GM20000 (cell line): ENCODE results near the gene NEK2.
"Not testable (repeated sequence)": the region's sequence is repeated elsewhere in the genome, so short reads cannot be mapped to it uniquely, and the experiment has no call there.

ENCODE experiments used
- DNase-seq: peaks from one replicate; pipeline ENCODE4 v3.0.0; 2012; ENCODE audit warnings: low spot score
- TF ChIP-seq, protein P1 (sequence below): IDR thresholded peaks from 2 replicates; pipeline ENCODE4 v1.5.1; 2012; ENCODE audit warnings: mild to moderate bottlenecking, control low read depth; ENCODE audit errors: extremely low read depth, missing control alignments

The NEK2 gene

DNA sequence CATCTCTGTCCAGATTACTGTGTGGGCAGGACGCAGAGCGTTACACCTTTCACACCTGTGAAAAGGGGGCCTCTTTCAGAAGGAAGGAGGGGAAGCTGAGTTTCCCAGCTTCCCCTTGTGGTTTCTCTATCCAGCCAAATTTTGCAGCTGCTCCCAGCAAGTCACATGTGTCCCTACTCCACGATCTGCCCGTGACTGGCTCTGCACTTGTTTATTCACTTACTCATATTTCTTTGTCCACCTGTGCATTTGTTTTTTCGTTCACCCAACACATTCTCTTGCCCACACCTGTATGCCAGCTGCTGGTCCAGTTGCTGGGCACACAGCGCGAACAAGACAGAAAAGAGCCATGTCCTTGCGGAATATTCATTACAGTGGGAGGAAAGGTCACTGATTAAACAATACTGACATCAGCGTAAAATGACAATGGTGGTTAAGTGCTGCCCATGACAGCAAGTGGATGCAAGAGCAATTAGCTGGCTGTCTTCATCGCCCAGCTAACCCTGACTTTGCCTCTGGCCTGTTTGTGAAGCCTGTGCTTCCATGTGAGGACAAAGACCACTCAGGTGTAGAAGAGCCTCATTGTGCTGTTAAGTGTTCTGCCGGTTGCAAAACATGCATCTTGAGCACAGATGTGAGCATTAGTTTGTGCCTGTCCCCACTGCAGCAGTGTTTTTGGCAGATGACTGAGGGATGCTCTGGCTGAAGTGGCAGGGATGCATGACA lies 28.6 kb upstream of the NEK2 start:
- TF ChIP-seq, protein P1, sequence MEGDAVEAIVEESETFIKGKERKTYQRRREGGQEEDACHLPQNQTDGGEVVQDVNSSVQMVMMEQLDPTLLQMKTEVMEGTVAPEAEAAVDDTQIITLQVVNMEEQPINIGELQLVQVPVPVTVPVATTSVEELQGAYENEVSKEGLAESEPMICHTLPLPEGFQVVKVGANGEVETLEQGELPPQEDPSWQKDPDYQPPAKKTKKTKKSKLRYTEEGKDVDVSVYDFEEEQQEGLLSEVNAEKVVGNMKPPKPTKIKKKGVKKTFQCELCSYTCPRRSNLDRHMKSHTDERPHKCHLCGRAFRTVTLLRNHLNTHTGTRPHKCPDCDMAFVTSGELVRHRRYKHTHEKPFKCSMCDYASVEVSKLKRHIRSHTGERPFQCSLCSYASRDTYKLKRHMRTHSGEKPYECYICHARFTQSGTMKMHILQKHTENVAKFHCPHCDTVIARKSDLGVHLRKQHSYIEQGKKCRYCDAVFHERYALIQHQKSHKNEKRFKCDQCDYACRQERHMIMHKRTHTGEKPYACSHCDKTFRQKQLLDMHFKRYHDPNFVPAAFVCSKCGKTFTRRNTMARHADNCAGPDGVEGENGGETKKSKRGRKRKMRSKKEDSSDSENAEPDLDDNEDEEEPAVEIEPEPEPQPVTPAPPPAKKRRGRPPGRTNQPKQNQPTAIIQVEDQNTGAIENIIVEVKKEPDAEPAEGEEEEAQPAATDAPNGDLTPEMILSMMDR: no peak
- no peak for DNase-seq

DNA sequence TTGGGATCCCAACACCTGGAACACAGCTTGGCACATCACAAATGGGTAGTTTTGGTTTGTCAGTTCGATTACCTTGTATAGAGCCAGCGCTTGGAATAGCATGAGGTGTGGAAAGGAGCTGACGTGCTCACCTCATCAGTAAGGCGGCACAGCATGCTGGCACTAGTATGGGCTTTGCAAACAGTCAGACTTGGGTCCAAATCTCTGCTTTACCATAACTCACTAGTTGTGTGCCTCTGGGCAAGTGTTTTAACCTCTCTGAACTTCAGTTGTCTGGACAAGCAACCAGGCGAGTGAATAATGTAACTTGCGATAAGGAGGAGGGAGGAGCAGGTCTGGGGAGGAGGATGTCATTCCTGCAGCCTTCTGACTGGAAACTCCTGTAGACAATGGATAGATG lies 26.3 kb upstream of the NEK2 start:
- TF ChIP-seq, protein P1: no peak
- DNase-seq: no peak

DNA sequence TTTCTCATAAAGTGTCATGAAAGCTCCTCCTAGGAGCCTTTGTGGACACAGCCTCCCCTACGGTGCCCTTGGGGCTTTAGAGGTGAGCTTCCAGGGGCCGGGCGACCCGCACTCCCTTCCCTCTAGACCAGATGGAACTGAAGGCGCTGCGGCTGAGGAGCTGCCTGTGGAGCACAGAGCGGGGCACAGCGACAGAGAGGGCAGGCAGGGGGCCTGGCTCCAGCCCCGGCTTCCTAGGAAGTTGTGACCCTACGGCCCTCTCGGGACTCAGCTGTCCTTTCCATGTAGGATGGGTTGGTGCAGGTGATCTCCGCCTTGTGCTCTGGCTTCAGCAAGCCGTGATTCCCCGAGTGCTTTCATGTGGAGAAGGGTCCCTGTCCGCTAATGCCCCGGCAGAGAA lies 23.6 kb upstream of the NEK2 start:
- DNase-seq: no peak
- TF ChIP-seq, protein P1: no peak

DNA sequence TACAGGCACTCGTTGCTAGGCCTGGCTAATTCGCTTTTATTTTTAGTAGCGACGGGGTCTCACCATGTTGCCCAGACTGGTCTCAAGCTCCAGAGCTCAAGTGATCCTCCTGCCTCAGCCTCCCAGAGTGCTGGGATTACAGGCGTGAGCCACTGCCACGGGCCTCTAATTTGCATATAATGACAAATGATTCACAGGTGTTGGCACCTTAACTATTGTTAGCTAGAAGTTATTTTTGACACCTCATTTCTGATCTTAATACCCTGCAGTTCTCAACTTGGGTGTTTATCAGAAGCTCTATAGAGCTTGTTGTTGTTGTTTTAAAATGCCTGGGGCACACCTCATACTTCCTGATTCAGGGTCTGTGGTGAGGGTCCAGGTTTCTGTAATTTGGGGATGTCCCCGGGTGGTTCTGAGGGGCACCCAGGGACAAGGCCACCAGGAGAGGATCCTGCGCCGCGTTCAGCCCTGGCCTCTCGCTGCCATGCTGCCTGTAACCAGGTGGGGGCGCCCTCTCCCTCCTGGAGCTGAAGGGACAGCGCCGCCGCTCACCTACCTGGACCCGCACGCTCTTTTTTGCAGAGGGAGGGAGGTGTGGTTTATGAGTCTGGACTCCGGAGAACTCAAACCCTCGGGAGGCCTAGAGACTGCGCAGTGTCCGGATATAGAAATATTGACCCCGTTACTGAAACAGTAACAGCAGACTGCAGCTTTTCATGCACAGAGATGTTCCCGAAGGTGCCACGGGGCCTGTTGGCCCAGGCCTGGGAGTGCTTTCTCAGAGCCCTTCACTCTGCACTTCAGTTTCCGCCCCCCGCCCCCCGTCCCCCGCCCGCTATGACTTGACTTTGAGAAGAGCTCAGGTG lies 23.0 kb upstream of the NEK2 start:
- DNase-seq: peak; percentile 79
- TF ChIP-seq, protein P1: peak; percentile 97

DNA sequence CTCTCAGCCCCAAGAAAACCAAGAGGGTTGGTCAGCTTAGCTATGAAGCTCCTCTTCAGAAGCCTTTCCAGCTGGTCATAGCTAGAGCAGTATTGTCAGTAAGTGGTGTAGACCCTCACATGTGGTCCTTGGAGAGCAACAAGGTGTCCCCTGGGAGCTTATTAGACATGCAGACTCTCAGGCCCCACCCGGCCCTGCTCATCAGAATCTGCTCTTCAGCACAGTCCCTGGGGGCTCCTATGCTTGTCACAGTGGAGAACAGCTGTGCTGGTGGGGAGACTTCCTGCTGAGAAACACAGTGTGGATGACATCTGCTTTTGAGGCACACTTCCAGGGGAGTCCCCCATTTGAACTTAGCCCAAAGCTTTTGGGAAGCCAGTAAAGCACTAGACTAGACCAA lies 21.9 kb upstream of the NEK2 start:
- TF ChIP-seq, protein P1: no peak
- DNase-seq: peak; percentile 58

DNA sequence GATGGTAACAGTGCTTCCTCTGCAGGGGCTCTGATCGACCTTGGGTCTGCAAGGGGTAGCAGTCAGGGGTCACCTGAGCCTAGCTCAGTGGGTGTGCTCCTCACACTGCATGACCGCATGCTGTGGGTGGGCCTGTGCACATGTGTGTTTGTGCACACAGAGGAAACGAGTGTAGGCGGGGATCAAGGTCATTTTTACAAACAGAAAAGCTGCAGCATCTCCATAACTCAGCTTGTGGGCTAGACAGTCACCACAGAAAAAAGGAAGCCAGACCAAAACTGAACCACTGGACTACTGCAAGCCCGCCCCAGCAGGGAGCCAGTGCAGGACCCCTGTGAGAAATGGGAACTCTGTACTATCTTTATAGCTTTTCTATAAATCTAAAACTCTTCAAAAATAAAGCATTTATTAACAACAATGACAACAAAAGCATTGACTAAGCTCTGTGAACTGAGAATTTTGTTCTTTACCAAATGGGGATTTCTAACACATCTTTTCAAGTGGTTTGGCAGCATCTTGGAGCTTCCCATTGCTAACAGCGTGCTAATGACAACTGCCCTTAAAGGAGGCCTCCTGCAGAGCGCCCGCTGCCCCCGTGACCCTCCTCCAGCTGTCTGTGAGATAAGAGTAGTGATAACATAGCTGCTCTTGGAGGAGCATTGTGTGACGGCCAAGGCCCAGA lies 19.9 kb upstream of the NEK2 start:
- peak; percentile 66 for DNase-seq
- TF ChIP-seq, protein P1: no peak

DNA sequence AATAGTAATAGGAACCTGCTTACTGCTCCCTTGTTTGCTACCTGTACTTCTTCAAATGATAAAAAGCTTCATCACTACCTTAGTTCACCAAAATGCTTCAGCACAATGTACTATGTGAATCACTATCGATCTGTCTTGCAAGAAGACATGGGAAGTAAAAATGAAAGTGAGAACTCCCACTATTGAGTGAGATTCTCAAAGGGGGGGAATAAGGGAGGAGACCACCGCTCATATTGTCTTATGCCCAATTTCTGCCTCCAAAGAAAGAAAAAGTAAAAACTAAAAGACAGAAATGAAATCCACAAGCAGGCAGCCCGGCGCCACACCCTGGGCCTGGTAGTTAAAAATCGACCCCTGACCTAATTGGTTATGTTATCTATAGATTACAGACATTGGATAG lies 18.5 kb upstream of the NEK2 start:
- DNase-seq: not testable (repeated sequence)
